ENCODE data around the gene MSH5. TPM values are rescaled to one million over a fixed set of nuclear protein-coding genes. Genes with fewer than 3 reads are reported as not detected.

MSH5 gene
- total RNA-seq, 1 donor = 23.0 TPM

DNA sequence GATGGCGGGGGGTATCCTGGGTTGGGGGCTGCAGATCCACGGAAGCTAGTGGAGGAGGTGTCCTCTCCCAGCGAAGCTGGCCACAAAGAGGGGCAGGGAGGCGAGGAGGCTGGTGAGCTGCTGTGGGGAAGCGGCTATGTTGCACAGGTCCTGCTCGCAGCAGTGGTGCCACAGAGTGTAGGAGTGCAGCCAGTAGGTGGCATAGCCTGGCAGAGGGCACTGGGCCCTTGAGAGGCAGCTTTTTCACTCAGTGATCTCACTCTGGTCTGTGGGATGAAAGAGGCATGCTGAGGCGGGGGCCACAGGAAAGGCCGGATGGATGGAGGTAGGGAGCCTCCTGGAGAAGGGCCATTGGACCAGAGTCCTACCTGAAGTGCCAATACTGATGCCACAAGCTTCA is 27.5 kb upstream of the MSH5 start:
- H3K4me3 ChIP-seq (ENCODE audit: low read depth, low read length) = no peak overlapping the region
- TF ChIP-seq CTCF (IDR thresholded peaks at IDR 0.05; ENCODE audit: insufficient read depth, low read length) = no peak
- no peak for DNase-seq (ENCODE audit: low read depth)

- no peak for TF ChIP-seq CTCF (IDR thresholded peaks at IDR 0.05; ENCODE audit: insufficient read depth, low read length)
- no peak overlapping the region for H3K4me3 ChIP-seq (ENCODE audit: low read depth, low read length)
- no peak for DNase-seq (ENCODE audit: low read depth)
Observed at GRCh38 chr6:31713465-31713864, 26.3 kb upstream of the MSH5 start.

- no peak overlapping the region for H3K4me3 ChIP-seq (ENCODE audit: low read depth, low read length)
- no peak for DNase-seq (ENCODE audit: low read depth)
- TF ChIP-seq CTCF (IDR thresholded peaks at IDR 0.05; ENCODE audit: insufficient read depth, low read length) = no peak
Observed at GRCh38 chr6:31713991-31714684, 25.7 kb upstream of the MSH5 start.

DNA sequence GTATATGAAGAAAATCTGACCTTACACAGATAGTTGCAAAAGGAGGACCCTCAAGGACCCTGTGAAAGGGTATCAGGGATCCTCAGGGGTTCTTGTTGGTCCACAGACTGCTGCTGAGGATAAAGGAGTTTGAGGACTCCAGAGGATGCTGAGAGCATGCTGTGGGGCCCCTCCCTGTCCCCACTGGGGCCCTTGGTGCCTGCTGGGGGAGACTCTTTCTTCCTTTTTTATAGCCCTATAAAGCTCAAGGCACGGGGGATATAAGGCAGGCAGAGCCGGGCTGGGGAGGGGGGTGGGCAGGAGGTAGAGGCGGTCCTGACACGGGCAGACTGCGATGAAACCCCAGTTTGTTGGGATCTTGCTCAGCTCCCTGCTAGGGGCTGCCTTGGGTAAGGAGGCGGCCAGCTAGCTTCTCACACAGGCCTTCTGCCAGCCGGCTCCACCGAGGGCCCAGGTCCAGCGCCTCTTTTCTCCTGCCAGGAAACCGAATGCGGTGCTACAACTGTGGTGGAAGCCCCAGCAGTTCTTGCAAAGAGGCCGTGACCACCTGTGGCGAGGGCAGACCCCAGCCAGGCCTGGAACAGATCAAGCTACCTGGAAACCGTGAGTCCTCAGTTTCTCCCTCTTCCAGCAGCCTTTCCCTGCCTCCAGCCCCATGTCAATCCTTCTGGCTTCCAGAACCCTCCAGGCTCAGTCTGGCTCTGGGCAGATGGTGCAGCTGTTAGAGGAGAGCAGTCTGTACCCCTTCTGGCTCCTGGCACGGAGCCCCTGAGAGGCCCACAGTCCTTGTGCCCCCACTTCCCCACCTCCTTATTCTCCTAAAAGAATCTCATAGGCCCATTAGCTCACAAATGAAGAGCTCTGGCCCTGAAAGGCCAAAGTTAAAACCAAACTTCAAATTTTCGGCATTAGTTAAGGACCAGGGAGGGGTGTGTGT is 24.5 kb upstream of the MSH5 start, which contains the start of gene LY6G6D:
TSS of gene LY6G6D (plus strand) at position 327 of the 937 bp plus-strand sequence. CDS start at position 335, 8 bp downstream.
- DNase-seq (ENCODE audit: low read depth) = no peak
- no peak within 1 kb of the TSS for H3K4me3 ChIP-seq (ENCODE audit: low read depth, low read length)
- no peak for TF ChIP-seq CTCF (IDR thresholded peaks at IDR 0.05; ENCODE audit: insufficient read depth, low read length)

DNA sequence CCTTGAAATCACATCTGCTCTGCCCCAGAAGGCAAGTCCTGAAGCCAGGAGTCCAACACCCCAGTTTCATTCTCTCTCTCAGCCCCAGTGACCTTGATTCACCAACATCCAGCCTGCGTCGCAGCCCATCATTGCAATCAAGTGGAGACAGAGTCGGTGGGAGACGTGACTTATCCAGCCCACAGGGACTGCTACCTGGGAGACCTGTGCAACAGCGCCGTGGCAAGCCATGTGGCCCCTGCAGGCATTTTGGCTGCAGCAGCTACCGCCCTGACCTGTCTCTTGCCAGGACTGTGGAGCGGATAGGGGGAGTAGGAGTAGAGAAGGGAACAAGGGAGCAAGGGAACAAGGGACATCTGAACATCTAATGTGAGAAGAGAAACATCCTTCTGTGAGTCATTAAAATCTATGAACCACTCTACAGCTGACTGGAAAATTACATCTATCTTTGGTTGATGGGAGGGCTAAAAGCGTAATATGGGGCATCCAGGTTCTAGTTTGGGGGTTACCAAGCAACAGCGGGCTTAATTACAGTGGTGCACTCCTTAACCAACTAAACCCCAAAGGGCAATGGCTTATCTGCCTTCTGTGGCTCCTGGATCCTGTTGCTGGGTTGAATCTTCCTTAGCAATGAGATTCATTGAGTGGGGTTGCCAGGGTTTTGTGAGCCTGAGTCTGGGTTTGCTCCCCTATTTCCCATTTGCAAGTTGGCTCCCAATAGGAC is 22.1 kb upstream of the MSH5 start:
- DNase-seq (ENCODE audit: low read depth) = no peak
- TF ChIP-seq CTCF (IDR thresholded peaks at IDR 0.05; ENCODE audit: insufficient read depth, low read length) = no peak
- no peak overlapping the region for H3K4me3 ChIP-seq (ENCODE audit: low read depth, low read length)

DNA sequence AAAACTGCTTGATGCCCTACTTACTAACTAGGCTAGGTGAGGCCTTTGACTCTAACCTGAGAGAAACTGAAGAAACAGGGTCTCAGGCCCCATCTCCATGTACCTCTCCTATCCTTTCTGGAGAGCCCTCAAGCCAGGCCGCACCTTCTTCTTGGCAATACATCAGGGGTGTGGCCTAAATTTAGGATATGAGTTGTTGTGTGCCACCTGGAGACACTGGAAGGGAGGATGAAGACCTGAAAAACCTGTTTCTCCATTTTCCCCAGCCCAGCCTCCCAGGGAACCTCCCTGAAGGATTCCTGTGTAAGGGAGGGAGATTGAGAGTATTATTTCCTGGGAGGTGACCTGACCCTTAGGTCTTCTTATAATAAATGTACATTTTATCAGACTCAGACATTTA is 21.5 kb upstream of the MSH5 start:
- no peak for TF ChIP-seq CTCF (IDR thresholded peaks at IDR 0.05; ENCODE audit: insufficient read depth, low read length)
- DNase-seq (ENCODE audit: low read depth) = no peak
- H3K4me3 ChIP-seq (ENCODE audit: low read depth, low read length) = no peak overlapping the region

All from fibroblast of the aortic adventitia (primary cell).